ENCODE results near the gene SLC38A5. TPM values are rescaled to one million over a fixed set of nuclear protein-coding genes. Genes with fewer than 3 reads are reported as not detected.

SLC38A5 gene
- total RNA-seq, 5 donors from 2014 or later (not counting 1 experiment from before 2014, with no cell fraction given), result 18.0 to 37.0 (median 26.5) TPM

- Histone ChIP-seq H3K27ac (ENCODE audit: low read length) (no peak overlapping the region), H3K36me3 (ENCODE audit: control insufficient read depth in 2 of 2, extremely low read depth in 1 of 2, insufficient read depth in 1 of 2, low read length in 1 of 2) (no peaks in the 10 kb centered on the region), H3K4me3 (ENCODE audit: control insufficient read depth in 1 of 2, extremely low read depth in 1 of 2, low read length in 1 of 2) (no peak overlapping the region), H3K27me3 (replicated peaks in 1 of 2; ENCODE audit: control insufficient read depth in 2 of 2, extremely low read depth in 1 of 2, insufficient read depth in 2 of 2, low read length in 1 of 2) (peaks cover 0 to 4% of the 10 kb centered on the region in 2 experiments), H3K4me1 (ENCODE audit: control insufficient read depth in 1 of 2, extremely low read depth in 1 of 2, insufficient read depth in 2 of 2, low read length in 2 of 2) (no peaks in the 10 kb centered on the region), H3K9me3 (no peaks in the 10 kb centered on the region)
- Mint-ChIP-seq H3K4me1 (no peaks in the 10 kb centered on the region), H3K4me3 (no peak overlapping the region), H3K27me3 (peaks cover 0 to 22% of the 10 kb centered on the region in 2 donors), H3K27ac (no peak overlapping the region), H3K9me3 (no peaks in the 10 kb centered on the region), H3K36me3 (no peaks in the 10 kb centered on the region)
- DNase-seq (no peak), ATAC-seq (replicated peaks in 1 of 4) (no peak)
- POLR2A ChIA-PET, result no interaction called here
- CTCF ChIA-PET, result interaction anchor here in 1 of 2 donors (0.6 kb wide), 1 partner anchor 1374 kb away, joined by 4 read pairs; no protein-coding TSS in a partner anchor
- 100% methylated on average over 1 of the region's 4 CpGs for WGBS (ENCODE audit: insufficient coverage)
Observed at GRCh38 chrX:48496660-48497059, 26.6 kb upstream of the SLC38A5 start.

GRCh38 chrX:48493890-48494364, 23.9 kb upstream of the SLC38A5 start:
- H3K36me3 Mint-ChIP-seq, result no peaks in the 10 kb centered on the region
- no peaks in the 10 kb centered on the region for H3K9me3 Mint-ChIP-seq
- H3K27ac ChIP-seq (ENCODE audit: low read length), result no peak overlapping the region
- DNase-seq (no peak), ATAC-seq (replicated peaks in 1 of 4) (no peak)
- H3K27me3 Mint-ChIP-seq, result peaks cover 0 to 17% of the 10 kb centered on the region in 2 donors
- no peak overlapping the region for H3K4me3 Mint-ChIP-seq
- no peaks in the 10 kb centered on the region for H3K36me3 ChIP-seq (ENCODE audit: control insufficient read depth in 2 of 2, extremely low read depth in 1 of 2, insufficient read depth in 1 of 2, low read length in 1 of 2)
- no peaks in the 10 kb centered on the region for H3K9me3 ChIP-seq
- ChIA-PET CTCF (no interaction called here), POLR2A (no interaction called here)
- H3K4me1 ChIP-seq (ENCODE audit: control insufficient read depth in 1 of 2, extremely low read depth in 1 of 2, insufficient read depth in 2 of 2, low read length in 2 of 2), result no peaks in the 10 kb centered on the region
- H3K27me3 ChIP-seq (replicated peaks in 1 of 2; ENCODE audit: control insufficient read depth in 2 of 2, extremely low read depth in 1 of 2, insufficient read depth in 2 of 2, low read length in 1 of 2), result peaks cover 0 to 4% of the 10 kb centered on the region in 2 experiments
- no peak overlapping the region for H3K27ac Mint-ChIP-seq
- H3K4me1 Mint-ChIP-seq, result no peaks in the 10 kb centered on the region
- H3K4me3 ChIP-seq (ENCODE audit: control insufficient read depth in 1 of 2, extremely low read depth in 1 of 2, low read length in 1 of 2), result no peak overlapping the region
- 58% methylated on average over 9 of the region's 10 CpGs for WGBS (ENCODE audit: insufficient coverage)

GRCh38 chrX:48492293-48492910, 22.3 kb upstream of the SLC38A5 start:
- no peaks in the 10 kb centered on the region for H3K9me3 Mint-ChIP-seq
- ATAC-seq (replicated peaks in 1 of 4) (no peak), DNase-seq (no peak)
- Histone ChIP-seq H3K36me3 (ENCODE audit: control insufficient read depth in 2 of 2, extremely low read depth in 1 of 2, insufficient read depth in 1 of 2, low read length in 1 of 2) (no peaks in the 10 kb centered on the region), H3K27ac (ENCODE audit: low read length) (no peak overlapping the region), H3K27me3 (replicated peaks in 1 of 2; ENCODE audit: control insufficient read depth in 2 of 2, extremely low read depth in 1 of 2, insufficient read depth in 2 of 2, low read length in 1 of 2) (peaks cover 0 to 4% of the 10 kb centered on the region in 2 experiments), H3K9me3 (no peaks in the 10 kb centered on the region), H3K4me3 (ENCODE audit: control insufficient read depth in 1 of 2, extremely low read depth in 1 of 2, low read length in 1 of 2) (no peak overlapping the region), H3K4me1 (ENCODE audit: control insufficient read depth in 1 of 2, extremely low read depth in 1 of 2, insufficient read depth in 2 of 2, low read length in 2 of 2) (no peaks in the 10 kb centered on the region)
- no peaks in the 10 kb centered on the region for H3K4me1 Mint-ChIP-seq
- WGBS (ENCODE audit: insufficient coverage), result 70% methylated on average over 1 of the region's 7 CpGs
- no peaks in the 10 kb centered on the region for H3K36me3 Mint-ChIP-seq
- no peak overlapping the region for H3K27ac Mint-ChIP-seq
- H3K27me3 Mint-ChIP-seq, result peaks cover 0 to 11% of the 10 kb centered on the region in 2 donors
- ChIA-PET CTCF (no interaction called here), POLR2A (no interaction called here)
- H3K4me3 Mint-ChIP-seq, result no peak overlapping the region

- CTCF ChIA-PET, result no interaction called here
- H3K27ac ChIP-seq (ENCODE audit: low read length), result no peak overlapping the region
- DNase-seq, result no peak
- ATAC-seq (replicated peaks in 1 of 4), result no peak
- Mint-ChIP-seq H3K4me1 (no peaks in the 10 kb centered on the region), H3K27ac (no peak overlapping the region), H3K36me3 (no peaks in the 10 kb centered on the region), H3K4me3 (no peak overlapping the region), H3K27me3 (peaks cover 0 to 10% of the 10 kb centered on the region in 2 donors), H3K9me3 (no peaks in the 10 kb centered on the region)
- H3K36me3 ChIP-seq (ENCODE audit: control insufficient read depth in 2 of 2, extremely low read depth in 1 of 2, insufficient read depth in 1 of 2, low read length in 1 of 2), result no peaks in the 10 kb centered on the region
- H3K27me3 ChIP-seq (replicated peaks in 1 of 2; ENCODE audit: control insufficient read depth in 2 of 2, extremely low read depth in 1 of 2, insufficient read depth in 2 of 2, low read length in 1 of 2), result peaks cover 0 to 4% of the 10 kb centered on the region in 2 experiments
- POLR2A ChIA-PET, result no interaction called here
- H3K4me3 ChIP-seq (ENCODE audit: control insufficient read depth in 1 of 2, extremely low read depth in 1 of 2, low read length in 1 of 2), result no peak overlapping the region
- H3K9me3 ChIP-seq, result no peaks in the 10 kb centered on the region
- H3K4me1 ChIP-seq (ENCODE audit: control insufficient read depth in 1 of 2, extremely low read depth in 1 of 2, insufficient read depth in 2 of 2, low read length in 2 of 2), result no peaks in the 10 kb centered on the region
- WGBS (ENCODE audit: insufficient coverage), result 92% methylated on average over 5 of the region's 9 CpGs
Observed at GRCh38 chrX:48491809-48492208, 21.7 kb upstream of the SLC38A5 start.

GRCh38 chrX:48490661-48491060, 20.6 kb upstream of the SLC38A5 start:
- Histone ChIP-seq H3K4me3 (ENCODE audit: control insufficient read depth in 1 of 2, extremely low read depth in 1 of 2, low read length in 1 of 2) (no peak overlapping the region), H3K4me1 (ENCODE audit: control insufficient read depth in 1 of 2, extremely low read depth in 1 of 2, insufficient read depth in 2 of 2, low read length in 2 of 2) (no peaks in the 10 kb centered on the region), H3K27ac (ENCODE audit: low read length) (no peak overlapping the region), H3K9me3 (no peaks in the 10 kb centered on the region), H3K27me3 (replicated peaks in 1 of 2; ENCODE audit: control insufficient read depth in 2 of 2, extremely low read depth in 1 of 2, insufficient read depth in 2 of 2, low read length in 1 of 2) (peaks cover 0 to 4% of the 10 kb centered on the region in 2 experiments), H3K36me3 (ENCODE audit: control insufficient read depth in 2 of 2, extremely low read depth in 1 of 2, insufficient read depth in 1 of 2, low read length in 1 of 2) (peaks cover 0 to 2% of the 10 kb centered on the region in 2 donors)
- CTCF ChIA-PET, result no interaction called here
- DNase-seq, result no peak
- WGBS (ENCODE audit: insufficient coverage), result 71% methylated on average over 4 of the region's 8 CpGs
- H3K36me3 Mint-ChIP-seq, result no peaks in the 10 kb centered on the region
- H3K27ac Mint-ChIP-seq, result no peak overlapping the region
- H3K4me1 Mint-ChIP-seq, result no peaks in the 10 kb centered on the region
- H3K9me3 Mint-ChIP-seq, result no peaks in the 10 kb centered on the region
- H3K4me3 Mint-ChIP-seq, result no peak overlapping the region
- POLR2A ChIA-PET, result no interaction called here
- no peak for ATAC-seq (replicated peaks in 1 of 4)
- H3K27me3 Mint-ChIP-seq, result peaks cover 0 to 7% of the 10 kb centered on the region in 2 donors

- Histone ChIP-seq H3K27ac (ENCODE audit: low read length) (no peak overlapping the region), H3K36me3 (ENCODE audit: control insufficient read depth in 2 of 2, extremely low read depth in 1 of 2, insufficient read depth in 1 of 2, low read length in 1 of 2) (peaks cover 0 to 5% of the 10 kb centered on the region in 2 donors), H3K27me3 (replicated peaks in 1 of 2; ENCODE audit: control insufficient read depth in 2 of 2, extremely low read depth in 1 of 2, insufficient read depth in 2 of 2, low read length in 1 of 2) (peaks cover 0 to 4% of the 10 kb centered on the region in 2 experiments), H3K4me3 (ENCODE audit: control insufficient read depth in 1 of 2, extremely low read depth in 1 of 2, low read length in 1 of 2) (no peak overlapping the region), H3K4me1 (ENCODE audit: control insufficient read depth in 1 of 2, extremely low read depth in 1 of 2, insufficient read depth in 2 of 2, low read length in 2 of 2) (no peaks in the 10 kb centered on the region), H3K9me3 (no peaks in the 10 kb centered on the region)
- ATAC-seq (replicated peaks in 1 of 4) (no peak), DNase-seq (no peak)
- Mint-ChIP-seq H3K36me3 (no peaks in the 10 kb centered on the region), H3K27me3 (peaks cover 0 to 7% of the 10 kb centered on the region in 2 donors), H3K27ac (no peak overlapping the region), H3K4me1 (no peaks in the 10 kb centered on the region), H3K4me3 (no peak overlapping the region), H3K9me3 (no peaks in the 10 kb centered on the region)
- ChIA-PET CTCF (no interaction called here), POLR2A (no interaction called here)
- WGBS (ENCODE audit: insufficient coverage), result no CpG with 5 or more reads among the region's 2 CpGs
Observed at GRCh38 chrX:48489892-48490291, 19.8 kb upstream of the SLC38A5 start.
